Measurements from ENCODE around the gene FAM209A.
"Not testable (repeated sequence)": the region's sequence is repeated elsewhere in the genome, so short reads cannot be mapped to it uniquely, and the experiment has no call there.

The FAM209A gene, protein sequence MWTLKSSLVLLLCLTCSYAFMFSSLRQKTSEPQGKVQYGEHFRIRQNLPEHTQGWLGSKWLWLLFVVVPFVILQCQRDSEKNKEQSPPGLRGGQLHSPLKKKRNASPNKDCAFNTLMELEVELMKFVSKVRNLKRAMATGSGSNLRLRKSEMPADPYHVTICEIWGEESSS

DNA sequence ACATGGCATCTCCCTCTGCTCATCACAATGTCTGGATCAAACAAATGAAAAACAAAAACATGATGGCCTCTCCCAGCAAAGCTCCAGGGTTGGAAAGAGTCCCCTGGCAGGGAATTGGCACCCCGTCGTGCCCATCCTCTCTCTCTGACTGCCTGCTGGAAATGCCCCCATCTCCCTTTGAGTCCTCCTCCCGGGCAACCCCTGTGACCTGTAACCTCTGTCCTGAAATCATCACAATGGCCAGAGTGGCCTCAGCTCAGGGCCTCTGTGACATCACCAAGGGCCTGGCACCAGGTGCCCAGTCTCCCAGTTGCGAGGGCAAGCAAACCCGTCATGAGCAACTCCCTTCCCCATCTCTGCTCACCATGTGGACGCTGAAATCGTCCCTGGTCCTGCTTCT lies at the start of gene FAM209A:
Gene FAM209A (plus strand): TSS at position 301 of the 400 bp plus-strand sequence. CDS start 65 bp downstream, at position 366.
- DNase-seq: not testable (repeated sequence)

- no peak for DNase-seq
Observed at GRCh38 chr20:56483970-56484369, 40.6 kb upstream of the FAM209A start.

- no peak for DNase-seq
Observed at GRCh38 chr20:56487216-56487615, 37.3 kb upstream of the FAM209A start.

DNA sequence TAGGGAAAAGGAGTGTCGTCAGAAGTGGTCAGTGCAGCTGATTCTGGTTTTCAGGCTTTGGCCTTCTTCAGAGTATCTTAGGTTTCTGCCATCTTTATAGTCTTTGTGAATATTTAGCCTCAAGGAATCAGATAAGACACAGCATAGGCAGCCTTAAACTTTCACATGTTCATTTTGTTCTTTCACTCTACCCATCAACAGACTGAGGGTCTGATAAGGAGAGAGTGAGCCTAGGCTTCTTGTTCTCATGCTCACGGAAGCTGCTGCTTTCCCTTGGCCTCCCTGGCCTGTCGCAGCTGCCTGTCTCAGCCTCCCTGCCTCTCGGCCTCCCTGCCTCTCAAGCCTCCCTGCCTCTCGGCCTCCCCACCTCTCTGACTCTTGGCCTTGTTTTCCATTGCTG lies 36.0 kb upstream of the FAM209A start:
- DNase-seq: no peak

GRCh38 chr20:56501116-56501515 lies 23.4 kb upstream of the FAM209A start:
- DNase-seq: no peak

- DNase-seq: no peak
Observed at GRCh38 chr20:56503916-56504315, 20.6 kb upstream of the FAM209A start.

DNA sequence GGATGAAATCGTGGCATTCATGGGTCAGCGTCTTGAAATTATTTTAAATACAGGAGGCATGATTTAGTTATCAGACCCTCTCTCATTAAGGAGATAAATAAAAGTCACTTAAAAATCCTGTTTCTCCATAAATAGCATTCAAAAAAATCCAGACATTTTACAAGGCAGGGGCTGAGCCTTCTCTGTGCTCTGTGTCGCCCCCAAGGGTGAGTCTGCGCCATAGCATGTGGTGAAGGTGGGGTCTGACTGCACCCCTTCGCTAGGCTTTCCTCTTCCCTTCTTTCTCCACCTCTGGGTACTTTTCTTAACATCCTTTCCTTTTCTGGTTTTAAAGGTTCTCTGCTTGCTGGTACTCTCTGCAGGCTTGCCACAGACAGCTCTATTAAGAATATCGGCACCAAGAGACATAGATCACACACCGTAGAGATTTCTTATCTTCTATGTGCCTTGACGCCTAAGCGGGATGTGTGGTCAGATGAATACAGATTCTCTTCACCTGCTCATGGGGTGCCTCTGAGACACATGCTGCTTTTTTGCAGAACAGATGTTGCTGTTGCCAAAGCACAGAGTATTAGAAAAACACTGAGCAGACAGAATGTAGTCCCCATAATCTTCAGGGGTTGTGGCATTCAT lies 20.1 kb upstream of the FAM209A start:
- DNase-seq: no peak

GRCh38 chr20:56506103-56506502 lies 18.4 kb upstream of the FAM209A start:
- no peak for DNase-seq

GRCh38 chr20:56511926-56512325 lies 12.6 kb upstream of the FAM209A start:
- DNase-seq: no peak

- no peak for DNase-seq
Observed at GRCh38 chr20:56513161-56514150, 11.1 kb upstream of the FAM209A start.

DNA sequence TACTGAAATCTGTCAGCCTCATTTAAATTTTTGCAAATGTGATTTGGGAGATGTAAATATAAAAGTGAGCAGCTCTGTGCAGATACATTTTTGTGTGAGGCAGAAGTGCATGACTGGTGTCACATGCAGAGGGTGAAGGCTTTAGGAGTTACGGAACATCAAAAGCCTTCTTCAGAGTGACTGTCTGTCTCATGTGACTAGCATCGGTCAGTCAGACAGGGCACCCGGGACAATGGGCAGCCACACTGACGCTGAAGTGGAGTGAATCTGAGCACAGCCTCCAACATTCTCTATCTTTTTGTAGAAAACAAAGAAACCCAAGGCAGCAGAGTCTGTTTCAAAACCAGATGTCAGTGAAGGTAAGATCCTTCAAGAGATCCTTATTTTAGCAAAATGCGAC lies 7.9 kb upstream of the FAM209A start:
- DNase-seq: no peak

DNA sequence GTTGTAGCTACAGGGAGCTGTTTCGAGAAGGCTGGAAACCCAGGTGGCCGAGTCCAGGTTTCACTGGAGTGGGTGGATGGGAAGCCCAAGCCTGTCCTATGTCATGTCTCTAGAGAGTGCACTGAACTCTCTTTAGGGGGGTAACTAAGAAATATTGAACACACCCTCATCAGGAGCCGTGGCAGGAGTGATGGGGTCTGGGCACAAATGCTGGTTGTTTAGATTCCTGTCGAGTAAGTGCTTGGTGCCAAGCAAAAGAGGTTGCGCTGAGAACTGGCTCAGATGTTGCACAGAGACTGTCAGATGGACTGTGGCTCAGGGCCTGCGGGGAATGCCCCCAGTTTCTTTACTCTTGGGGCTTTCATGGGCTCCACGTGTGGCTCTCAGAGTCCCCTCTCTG lies 7.3 kb upstream of the FAM209A start:
- DNase-seq: no peak

GRCh38 chr20:56517641-56518040 lies 6.9 kb upstream of the FAM209A start:
- DNase-seq: no peak

GRCh38 chr20:56518126-56518525 lies 6.4 kb upstream of the FAM209A start:
- no peak for DNase-seq

GRCh38 chr20:56518721-56519398 lies 5.7 kb upstream of the FAM209A start:
- no peak for DNase-seq

GRCh38 chr20:56519551-56519950 lies 5.0 kb upstream of the FAM209A start:
- DNase-seq: no peak

- DNase-seq: no peak
Observed at GRCh38 chr20:56520180-56520579, 4.4 kb upstream of the FAM209A start.

DNA sequence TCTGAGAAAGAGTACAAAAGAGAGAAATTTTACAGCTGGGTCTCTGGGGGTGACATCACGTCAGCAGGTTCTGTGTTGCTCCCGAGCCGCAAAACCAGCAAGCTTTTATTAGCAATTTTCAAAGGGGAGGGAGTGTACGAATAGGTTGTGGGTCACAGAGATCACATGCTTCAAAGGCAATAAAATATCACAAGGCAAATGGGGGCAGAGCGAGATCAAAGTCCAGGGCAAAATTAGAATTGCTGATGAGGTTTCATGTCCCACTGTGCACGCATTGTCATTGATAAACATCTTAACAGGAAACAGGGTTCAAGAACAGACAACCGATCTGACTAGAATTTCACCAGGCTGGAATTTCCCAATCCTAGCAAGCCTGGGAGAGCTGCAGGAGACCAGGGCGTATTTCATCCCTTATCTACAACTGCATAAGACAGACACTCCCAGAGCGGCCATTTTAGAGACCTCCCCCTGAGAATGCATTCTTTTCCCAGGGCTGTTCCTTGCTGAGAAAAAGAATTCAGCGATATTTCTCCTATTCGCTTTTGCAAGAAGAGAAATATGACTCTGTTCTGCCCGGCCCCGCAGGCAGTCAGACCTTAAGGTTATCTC lies 3.7 kb upstream of the FAM209A start:
- DNase-seq: not testable (repeated sequence)

DNA sequence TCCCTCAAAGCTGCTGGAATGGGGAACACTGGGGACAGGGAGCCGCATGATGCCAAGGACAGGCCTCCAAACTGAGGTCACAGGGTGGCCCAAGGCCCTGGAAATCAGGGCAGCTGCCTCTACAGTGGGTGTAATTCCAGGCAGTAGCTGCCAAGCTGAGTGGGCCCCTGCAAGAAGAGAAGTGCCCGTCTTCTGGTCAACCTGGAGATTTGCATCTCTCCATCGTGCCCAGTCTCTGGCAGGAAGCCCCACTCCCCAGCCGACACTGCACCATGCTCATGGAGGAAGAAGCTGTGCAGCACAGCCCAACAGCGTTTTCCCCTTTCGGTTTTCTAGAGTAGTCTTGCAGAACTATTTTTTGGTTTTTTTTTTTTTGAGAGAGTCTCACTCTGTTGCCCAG lies 2.2 kb upstream of the FAM209A start:
- no peak for DNase-seq

- no peak for DNase-seq
Observed at GRCh38 chr20:56527521-56527920, 3.0 kb downstream of the FAM209A start.

DNA sequence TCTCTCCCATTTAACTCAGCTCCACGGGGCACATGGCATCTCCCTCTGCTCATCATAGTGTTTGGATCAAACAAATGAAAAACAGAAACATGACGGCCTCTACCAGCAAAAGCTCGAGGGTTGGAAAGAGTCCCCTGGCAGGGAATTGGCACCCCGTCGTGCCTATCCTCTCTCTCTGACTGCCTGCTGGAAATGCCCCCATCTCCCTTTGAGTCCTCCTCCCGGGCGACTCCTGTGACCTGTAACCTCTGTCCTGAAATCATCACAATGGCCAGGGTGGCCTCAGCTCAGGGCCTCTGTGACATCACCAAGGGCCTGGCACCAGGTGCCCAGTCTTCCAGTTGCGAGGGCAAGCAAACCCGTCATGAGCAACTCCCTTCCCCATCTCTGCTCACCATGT lies 8.4 kb downstream of the FAM209A start, which contains the start of gene FAM209B:
Gene FAM209B (plus strand): TSS at position 301 of the 400 bp plus-strand sequence. CDS start 96 bp downstream, at position 397.
- DNase-seq: not testable (repeated sequence)

DNA sequence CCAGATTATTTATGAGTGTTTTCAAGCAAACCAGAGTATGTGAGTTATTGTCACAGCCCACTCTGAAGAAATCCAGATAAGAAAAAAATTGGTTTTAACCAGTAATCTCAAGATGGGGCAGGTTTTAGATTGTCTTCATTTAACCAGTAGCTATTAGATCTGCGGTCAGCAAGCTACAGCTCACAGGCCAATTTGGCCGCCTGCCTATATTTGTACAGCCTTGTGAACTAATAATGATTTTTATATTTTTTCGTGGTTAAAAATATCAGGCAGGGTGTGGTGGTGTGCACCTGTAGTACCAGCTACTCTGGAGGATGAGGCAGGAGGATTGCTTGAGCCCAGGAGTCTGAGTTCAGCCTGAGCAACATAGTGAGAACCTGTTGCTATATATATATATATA lies 13.5 kb downstream of the FAM209A start:
- no peak for DNase-seq

DNA sequence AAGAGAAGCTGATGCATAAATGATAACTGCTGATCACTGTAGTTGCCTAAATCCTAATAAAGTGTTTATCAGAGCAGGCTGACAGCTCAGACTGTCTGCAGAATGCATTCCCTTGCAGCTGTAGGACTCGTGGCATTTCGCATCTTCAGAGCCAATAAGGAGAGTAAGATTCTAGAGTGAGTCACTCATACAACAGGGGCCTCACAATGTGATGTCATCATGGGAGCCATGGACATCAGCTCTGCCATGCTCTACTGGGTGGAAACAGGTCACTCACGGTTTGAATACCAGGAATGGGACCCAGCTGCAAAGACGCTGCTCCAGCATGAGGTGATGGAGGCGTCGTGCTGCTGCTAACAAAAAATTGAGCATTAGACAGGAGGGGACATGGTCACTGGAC lies 15.9 kb downstream of the FAM209A start:
- no peak for DNase-seq

Data from NCI-H510A (cell line).